ENCODE data around the gene ASPM.
"Not testable (repeated sequence)": the region's sequence is repeated elsewhere in the genome, so short reads cannot be mapped to it uniquely, and the experiment has no call there.

ASPM gene

GRCh38 chr1:197145446-197146024 lies 934 bp downstream of the ASPM start:
- intact Hi-C loops (cut with DNase I), result no loop called here
- no peak for DNase-seq

DNA sequence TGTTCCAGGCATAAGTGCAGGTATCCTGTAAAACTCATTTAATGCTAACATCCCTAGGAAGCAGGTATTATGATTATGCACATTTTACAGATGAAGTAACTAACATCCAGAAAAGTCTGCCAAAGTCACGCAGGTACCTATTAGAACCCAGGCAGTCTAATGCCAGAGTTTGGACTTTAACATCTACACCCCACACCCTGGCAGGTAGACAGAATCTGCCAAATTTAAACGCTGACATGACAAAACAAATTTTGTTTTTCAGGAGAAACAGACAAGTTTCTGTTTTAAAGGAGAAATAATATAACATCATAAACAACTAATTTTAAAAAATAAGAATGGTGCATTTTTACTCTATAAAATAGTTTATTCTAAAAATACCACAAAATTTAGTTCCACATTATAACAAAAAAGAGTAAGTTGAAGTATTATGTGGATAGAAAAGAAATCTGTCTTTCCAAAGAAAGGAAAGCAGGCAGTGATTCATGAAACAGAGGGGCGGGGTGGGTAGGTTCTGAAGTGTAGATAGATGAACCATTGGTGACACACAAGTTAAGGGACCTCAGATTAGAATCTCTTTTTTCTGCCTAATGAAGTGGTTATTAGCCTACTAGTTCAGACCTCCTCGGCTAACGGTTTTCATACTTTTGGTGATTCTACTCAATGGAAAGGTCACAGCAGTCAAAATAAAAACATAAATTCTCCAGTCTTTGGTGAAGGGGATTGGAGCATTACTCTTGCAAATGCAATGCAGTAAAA lies 1.7 kb downstream of the ASPM start:
- DNase-seq, result no peak
- intact Hi-C loops (cut with DNase I), result no loop called here

- DNase-seq, result no peak
- intact Hi-C loops (cut with DNase I), result no loop called here
Measured at GRCh38 chr1:197143276-197143675, 3.2 kb downstream of the ASPM start.

DNA sequence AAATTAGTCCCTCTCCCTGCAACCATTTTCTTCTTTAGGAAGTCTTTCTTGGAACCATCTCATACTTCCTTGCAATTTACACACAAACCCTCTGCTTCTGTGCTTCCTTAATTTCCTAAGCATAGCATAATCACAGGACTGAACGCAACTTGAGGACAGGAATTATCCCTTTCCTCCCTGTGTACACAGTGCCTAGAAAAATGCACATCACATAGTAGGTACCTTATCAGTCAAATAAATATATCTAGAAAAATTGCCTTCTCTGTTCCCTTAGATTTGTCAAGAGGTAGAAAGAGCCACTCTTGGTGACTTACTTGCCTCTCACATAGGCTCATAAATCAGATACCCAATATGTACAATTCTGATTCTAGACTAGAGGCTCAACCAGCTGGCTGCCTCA lies 4.9 kb downstream of the ASPM start:
- intact Hi-C loops (cut with DNase I), result no loop called here
- no peak for DNase-seq

DNA sequence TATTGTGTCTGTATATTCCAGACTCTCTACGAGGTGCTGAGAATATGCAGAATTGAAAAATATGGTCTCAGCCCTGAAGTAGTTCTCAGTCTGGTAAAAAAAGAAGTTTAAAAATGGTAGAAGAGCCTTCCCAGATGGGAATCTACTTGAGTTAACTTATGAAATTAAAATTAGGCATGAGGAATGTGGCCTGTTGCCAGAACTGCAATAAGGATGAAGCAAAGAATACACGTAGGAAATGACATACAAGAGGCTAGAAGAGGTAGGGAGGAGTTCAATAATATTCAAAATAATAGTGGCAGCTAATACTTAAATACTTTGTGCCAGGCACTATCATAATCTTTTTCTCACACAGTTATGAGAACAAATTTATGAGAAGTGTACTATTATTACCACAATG lies 6.3 kb downstream of the ASPM start:
- DNase-seq, result no peak
- intact Hi-C loops (cut with DNase I), result no loop called here

- DNase-seq, result no peak
- intact Hi-C loops (cut with DNase I), result no loop called here
Measured at GRCh38 chr1:197139169-197139568, 7.3 kb downstream of the ASPM start.

DNA sequence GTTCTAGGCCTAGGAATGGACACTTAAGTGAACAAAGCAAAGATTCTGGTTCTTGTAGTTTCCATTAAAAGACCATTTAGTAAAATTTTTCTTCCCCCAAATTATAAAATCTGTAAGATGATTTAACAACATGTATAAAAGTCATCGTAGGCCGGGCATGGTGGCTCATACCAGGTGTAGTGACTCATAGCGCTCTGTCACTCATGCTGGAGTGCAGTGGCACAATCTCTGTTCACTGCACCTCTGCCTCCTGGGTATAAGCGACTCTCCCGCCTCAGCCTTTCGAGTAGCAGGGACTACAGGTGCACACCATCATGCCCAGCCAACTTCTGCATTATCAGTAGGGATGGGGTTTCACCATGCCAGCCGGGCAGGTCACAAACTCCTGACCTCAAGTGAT lies 9.1 kb downstream of the ASPM start:
- DNase-seq, result no peak
- intact Hi-C loops (cut with DNase I), result no loop called here

DNA sequence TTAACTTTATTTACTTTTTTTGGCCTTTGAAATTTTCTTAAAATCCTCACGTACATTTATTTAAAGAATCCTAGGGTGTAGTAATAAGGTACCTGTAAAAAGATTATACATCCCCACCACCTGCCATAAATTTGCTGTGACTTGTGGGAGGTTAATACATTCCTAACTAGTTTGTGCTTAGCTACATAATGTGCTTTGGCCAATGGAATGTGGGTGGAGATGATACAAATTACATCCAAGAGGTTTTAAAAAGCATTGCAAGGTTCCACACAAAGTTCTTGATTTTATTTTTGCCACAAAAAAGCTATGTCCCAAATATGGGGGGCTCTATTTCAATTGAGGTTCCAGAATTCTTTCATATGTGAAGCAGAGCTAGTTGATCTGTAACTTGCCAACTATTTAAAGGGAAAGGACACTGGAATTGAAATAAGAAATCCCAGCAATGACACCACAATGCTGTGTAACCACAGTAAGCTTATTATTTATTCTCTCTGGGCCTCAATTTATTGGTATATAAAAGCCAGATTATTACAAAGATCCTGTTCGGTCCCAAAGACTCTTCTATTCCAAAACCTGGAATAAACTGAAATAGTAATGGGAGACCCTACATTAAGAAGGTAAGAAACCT lies 15.7 kb downstream of the ASPM start:
- DNase-seq, result no peak
- intact Hi-C loops (cut with DNase I), result no loop called here

DNA sequence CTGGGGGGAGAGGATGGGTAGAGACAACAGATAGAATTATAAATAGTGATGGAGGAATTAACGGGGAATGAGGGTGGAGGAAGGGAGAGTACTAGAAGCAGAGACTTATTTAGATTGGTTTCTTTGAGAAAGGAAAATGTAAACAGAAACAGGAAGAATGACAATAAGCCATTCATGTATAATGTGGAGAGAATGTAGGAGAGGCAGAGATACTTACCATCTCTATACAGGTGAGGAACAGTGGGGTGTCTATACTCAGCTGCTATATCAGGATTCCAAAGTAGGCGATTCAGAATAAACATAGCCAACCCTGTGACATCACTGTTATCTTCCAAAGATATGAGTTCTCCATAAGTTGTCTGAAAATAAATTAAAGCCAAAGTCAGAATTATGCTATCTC lies 16.8 kb downstream of the ASPM start:
- DNase-seq, result no peak
- intact Hi-C loops (cut with DNase I), result no loop called here

DNA sequence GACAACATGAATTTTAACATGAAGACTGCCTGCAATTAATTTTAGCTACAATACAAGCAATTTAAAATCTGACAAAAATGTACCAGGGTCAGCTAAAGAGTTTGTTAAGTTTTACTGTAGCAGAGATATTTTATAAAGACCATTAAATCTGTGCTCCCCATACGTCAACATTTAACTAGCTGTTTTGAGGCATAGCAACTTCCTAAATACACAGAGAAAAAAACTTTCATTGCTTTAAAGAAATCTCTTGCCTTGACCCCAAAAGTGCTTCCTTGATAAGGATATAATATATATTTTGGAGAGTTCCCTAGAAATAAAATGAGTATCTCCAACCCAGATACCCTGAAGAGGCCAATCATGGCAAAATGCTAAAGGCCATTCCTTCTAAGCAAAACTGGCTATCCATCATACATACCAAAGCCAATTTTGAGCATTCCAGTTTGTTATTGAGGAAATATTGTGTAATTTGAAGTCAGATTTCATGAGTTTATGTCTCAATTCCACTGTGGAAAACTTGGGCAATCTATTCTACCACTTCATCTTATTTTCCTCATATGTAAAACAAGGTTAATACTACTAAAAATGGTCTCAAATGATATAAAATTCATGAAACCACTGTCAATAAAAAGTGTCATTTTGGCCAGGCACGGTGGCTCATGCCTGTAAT lies 19.1 kb downstream of the ASPM start:
- intact Hi-C loops (cut with DNase I), result no loop called here
- DNase-seq, result no peak

- intact Hi-C loops (cut with DNase I), result no loop called here
- DNase-seq, result no peak
Measured at GRCh38 chr1:197126691-197127090, 19.8 kb downstream of the ASPM start.

DNA sequence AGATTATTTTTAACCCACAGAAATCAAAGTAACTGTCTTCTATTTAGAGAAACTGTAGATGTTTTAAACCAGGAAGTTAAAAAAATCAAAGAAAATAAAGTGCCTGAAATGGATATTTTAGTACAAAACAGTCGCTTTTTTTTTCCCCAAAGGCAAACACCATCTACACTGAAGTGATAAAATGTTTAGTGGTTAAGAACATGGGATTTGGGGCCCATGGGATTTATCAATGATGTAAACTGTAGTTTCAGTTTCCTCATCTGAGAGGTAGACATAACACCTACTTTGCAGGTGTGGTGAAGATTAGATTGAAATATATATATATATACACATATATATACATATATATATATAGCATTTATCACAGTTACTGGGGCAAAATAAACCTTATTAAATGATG lies 22.1 kb downstream of the ASPM start:
- no peak for DNase-seq
- intact Hi-C loops (cut with DNase I), result no loop called here

- DNase-seq, result no peak
- intact Hi-C loops (cut with DNase I), result no loop called here
Measured at GRCh38 chr1:197116156-197116555, 30.3 kb downstream of the ASPM start.

GRCh38 chr1:197106869-197107268 lies 39.6 kb downstream of the ASPM start:
- no peak for DNase-seq
- intact Hi-C loops (cut with DNase I), result no loop called here

DNA sequence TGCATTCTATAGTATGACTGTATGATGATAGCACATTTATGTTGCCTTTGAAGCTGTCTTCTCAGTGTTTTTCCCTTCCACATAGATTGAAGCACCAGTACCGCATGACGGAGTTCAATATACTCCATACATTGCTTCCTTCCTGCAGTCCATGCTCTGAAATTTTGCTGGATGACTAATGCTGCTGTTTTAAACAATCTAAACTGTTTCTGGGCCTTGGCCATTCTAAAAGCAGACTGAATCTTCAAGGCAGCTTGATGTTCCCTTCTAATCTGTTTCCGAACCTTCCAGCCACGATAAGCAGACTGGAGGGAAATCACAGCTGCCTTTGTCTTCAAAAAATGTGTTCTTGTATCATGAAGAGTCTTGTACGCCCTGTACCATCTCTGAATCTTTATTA lies 43.2 kb downstream of the ASPM start:
- peak in 1 of 42 donors; percentile 15 for DNase-seq
- intact Hi-C loops (cut with DNase I), result no loop called here

DNA sequence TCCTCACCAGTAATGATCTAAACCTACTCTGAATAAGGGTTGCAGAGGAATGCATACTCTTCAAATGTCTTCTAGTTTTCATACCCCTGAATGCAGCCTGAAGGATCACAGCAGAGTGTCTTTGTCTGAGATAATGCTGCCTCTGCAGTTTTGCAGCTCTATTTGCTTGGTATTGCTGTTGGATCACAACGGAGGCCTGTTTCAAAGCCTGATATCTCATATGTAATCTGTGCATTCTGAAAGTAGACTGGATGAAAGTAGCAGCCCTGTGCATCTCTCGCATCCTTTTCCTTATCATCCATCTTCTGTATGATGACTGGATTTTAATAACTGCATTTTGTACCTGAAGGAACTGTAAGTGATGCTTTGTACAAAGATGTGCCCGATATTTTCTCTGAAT lies 44.5 kb downstream of the ASPM start:
- DNase-seq, result peak in 4 of 42 donors; percentile 1 to 18 (median 5)
- intact Hi-C loops (cut with DNase I), result no loop called here

DNA sequence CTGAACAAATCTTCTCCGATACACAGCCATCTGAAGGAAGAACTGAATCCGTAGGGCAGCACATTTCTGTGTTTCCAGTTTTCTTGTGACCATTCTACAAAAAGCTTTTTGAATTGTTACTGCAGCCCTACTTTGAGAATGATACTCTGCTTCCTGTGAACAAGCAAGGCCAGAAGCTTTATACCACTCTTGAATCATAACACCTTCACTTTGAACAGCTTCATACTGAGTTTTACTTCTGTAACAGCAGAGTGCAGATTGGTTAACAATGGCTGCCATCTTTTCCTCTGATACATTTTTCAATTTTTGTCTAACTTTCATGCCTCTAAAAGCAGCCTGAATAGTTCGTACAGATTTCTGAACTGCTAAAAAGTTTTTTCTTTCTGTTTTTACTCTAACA lies 45.8 kb downstream of the ASPM start:
- intact Hi-C loops (cut with DNase I), result no loop called here
- no peak for DNase-seq

DNA sequence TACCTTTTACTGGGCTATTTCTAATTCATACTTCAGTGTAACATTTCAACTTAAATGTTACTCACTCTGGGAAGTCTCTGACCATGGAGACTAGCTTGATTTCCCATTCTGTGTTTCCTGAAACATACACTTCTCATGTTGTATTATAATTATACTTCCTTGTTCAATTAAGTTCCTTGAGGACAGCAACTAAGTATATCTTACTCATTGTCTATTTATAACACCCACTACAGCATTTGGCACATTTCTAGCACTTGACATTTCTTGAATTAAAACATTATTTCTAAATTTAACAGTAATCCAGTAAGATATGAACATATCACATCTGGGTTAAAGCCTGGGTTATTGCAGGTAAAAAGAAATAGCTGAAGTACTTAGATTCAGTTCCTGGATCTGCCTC lies 47.0 kb downstream of the ASPM start:
- intact Hi-C loops (cut with DNase I), result no loop called here
- no peak for DNase-seq

DNA sequence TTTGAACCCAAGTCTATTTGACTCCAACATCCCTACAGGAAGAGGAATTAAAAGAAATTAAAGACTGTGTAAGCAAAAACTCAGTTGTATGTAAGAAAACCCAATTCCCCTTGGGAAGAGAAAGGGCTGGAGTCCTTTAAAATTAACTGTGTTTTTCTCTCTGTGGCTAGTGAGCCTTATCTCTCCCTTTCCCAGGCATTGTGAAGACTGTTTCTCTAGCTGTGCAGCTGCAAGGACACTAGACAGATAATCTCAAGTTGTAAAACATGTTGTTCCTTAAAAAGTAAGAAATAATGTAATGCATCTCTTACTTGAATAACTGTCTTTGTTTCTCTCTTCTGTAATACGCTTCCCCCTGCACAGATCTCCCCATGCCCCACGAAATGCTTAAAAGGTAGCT lies 49.5 kb downstream of the ASPM start:
- DNase-seq; intact Hi-C loops (cut with DNase I): not testable (repeated sequence)

- no peak for DNase-seq
- intact Hi-C loops (cut with DNase I), result no loop called here
Measured at GRCh38 chr1:197096137-197096536, 50.3 kb downstream of the ASPM start.

Data from head of caudate nucleus (tissue), 42 donors.